NCI-H2081 treated with DMSO at 0.1 percent for 48 hours (cell line): ENCODE measurements around the gene TGM2.
"Not testable (repeated sequence)": the region's sequence is repeated elsewhere in the genome, so short reads cannot be mapped to it uniquely, and the experiment has no call there.

Experiments used
- DNase-seq: peaks from one replicate; lab custom pipeline; 2025; lab: John Stamatoyannopoulos, UW

Gene TGM2

GRCh38 chr20:38115205-38115604, 49.9 kb downstream of the TGM2 start:
- DNase-seq: no peak

- no peak for DNase-seq
Observed at GRCh38 chr20:38114353-38114791, 50.7 kb downstream of the TGM2 start.

GRCh38 chr20:38113401-38114325, 51.4 kb downstream of the TGM2 start:
- no peak for DNase-seq

- DNase-seq: no peak
Observed at GRCh38 chr20:38112930-38113294, 52.2 kb downstream of the TGM2 start.

- no peak for DNase-seq
Observed at GRCh38 chr20:38112261-38112929, 52.7 kb downstream of the TGM2 start.

- no peak for DNase-seq
Observed at GRCh38 chr20:38111366-38112232, 53.5 kb downstream of the TGM2 start.

- DNase-seq: no peak
Observed at GRCh38 chr20:38110525-38111178, 54.4 kb downstream of the TGM2 start.

GRCh38 chr20:38109591-38110524, 55.2 kb downstream of the TGM2 start:
- no peak for DNase-seq

- DNase-seq: no peak
Observed at GRCh38 chr20:38108986-38109541, 56.0 kb downstream of the TGM2 start.

GRCh38 chr20:38108438-38108985, 56.6 kb downstream of the TGM2 start:
- no peak for DNase-seq

GRCh38 chr20:38107916-38108315, 57.2 kb downstream of the TGM2 start:
- not testable (repeated sequence) for DNase-seq

- DNase-seq: not testable (repeated sequence)
Observed at GRCh38 chr20:38107386-38107785, 57.7 kb downstream of the TGM2 start.

GRCh38 chr20:38106461-38106860, 58.6 kb downstream of the TGM2 start:
- no peak for DNase-seq

- no peak for DNase-seq
Observed at GRCh38 chr20:38104285-38104684, 60.8 kb downstream of the TGM2 start.

- not testable (repeated sequence) for DNase-seq
Observed at GRCh38 chr20:38102206-38102605, 62.9 kb downstream of the TGM2 start.

GRCh38 chr20:38098952-38099351, 66.1 kb downstream of the TGM2 start:
- DNase-seq: no peak

- DNase-seq: no peak
Observed at GRCh38 chr20:38095017-38095686, 69.9 kb downstream of the TGM2 start.

GRCh38 chr20:38094373-38094891, 70.6 kb downstream of the TGM2 start:
- no peak for DNase-seq

- DNase-seq: no peak
Observed at GRCh38 chr20:38093641-38094077, 71.4 kb downstream of the TGM2 start.
